Neural progenitor cell (in vitro differentiated cells): ENCODE data around the gene B3GAT2.

Experiments
- CTCF ChIP-seq: fragments of 200-600 bp; sonication (generic); IDR thresholded peaks from 2 replicates; pipeline ENCODE4 v1.5.1; 2017; ENCODE audit warnings: antibody characterized with exemption, mild to moderate bottlenecking
- EZH2 ChIP-seq: fragments of 200-600 bp; sonication (generic); IDR thresholded peaks from 2 replicates; pipeline ENCODE4 v1.6.1; 2017; ENCODE audit warnings: antibody characterized with exemption, mild to moderate bottlenecking, moderate library complexity

DNA sequence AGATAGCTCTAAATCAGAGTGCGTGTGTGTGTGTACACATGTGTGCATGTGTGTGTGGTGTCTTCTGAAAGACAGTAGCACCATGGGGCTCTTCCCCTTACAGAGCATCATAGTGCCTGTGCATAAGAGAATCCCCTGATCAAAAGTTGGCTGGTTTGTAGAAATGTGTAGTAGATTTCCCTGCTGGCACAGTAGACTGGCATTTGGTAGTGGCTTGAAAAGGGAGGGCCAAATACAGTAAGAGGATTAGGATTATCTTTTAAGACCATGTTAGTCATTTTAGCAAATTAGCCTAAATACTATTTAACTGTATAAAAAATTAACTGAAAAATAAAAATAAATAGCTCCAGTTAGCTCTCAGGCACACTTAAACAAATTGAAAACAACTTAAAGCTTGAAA lies 112.6 kb downstream of the B3GAT2 start:
- TF ChIP-seq CTCF (no peak), EZH2 (no peak)
